ENCODE results near the gene FDX2.
"Not testable (repeated sequence)": the region's sequence is repeated elsewhere in the genome, so short reads cannot be mapped to it uniquely, and the experiment has no call there.

Gene FDX2

DNA sequence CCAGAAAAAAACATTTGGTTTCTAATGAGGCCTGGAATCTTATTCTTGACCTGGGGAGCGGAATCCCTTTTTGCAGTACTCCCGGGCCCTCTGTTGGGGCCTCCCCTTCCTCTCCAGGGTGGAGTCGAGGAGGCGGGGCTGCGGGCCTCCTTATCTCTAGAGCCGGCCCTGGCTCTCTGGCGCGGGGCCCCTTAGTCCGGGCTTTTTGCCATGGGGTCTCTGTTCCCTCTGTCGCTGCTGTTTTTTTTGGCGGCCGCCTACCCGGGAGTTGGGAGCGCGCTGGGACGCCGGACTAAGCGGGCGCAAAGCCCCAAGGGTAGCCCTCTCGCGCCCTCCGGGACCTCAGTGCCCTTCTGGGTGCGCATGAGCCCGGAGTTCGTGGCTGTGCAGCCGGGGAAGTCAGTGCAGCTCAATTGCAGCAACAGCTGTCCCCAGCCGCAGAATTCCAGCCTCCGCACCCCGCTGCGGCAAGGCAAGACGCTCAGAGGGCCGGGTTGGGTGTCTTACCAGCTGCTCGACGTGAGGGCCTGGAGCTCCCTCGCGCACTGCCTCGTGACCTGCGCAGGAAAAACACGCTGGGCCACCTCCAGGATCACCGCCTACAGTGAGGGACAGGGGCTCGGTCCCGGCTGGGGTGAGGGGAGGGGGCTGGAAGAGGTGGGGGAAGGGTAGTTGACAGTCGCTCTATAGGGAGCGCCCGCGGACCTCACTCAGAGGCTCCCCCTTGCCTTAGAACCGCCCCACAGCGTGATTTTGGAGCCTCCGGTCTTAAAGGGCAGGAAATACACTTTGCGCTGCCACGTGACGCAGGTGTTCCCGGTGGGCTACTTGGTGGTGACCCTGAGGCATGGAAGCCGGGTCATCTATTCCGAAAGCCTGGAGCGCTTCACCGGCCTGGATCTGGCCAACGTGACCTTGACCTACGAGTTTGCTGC lies 28.7 kb downstream of the FDX2 start, which contains the start of gene ICAM4:
ICAM4 (plus strand) TSS at position 153 of the 935 bp plus-strand sequence; CDS start at position 211, 58 bp downstream.
- peak within 1 kb of the TSS; percentile 41 for H3K4me3 ChIP-seq (ENCODE audit: low read depth, low read length)
- no peak for DNase-seq (ENCODE audit: low read depth)
- TF ChIP-seq, protein P1, sequence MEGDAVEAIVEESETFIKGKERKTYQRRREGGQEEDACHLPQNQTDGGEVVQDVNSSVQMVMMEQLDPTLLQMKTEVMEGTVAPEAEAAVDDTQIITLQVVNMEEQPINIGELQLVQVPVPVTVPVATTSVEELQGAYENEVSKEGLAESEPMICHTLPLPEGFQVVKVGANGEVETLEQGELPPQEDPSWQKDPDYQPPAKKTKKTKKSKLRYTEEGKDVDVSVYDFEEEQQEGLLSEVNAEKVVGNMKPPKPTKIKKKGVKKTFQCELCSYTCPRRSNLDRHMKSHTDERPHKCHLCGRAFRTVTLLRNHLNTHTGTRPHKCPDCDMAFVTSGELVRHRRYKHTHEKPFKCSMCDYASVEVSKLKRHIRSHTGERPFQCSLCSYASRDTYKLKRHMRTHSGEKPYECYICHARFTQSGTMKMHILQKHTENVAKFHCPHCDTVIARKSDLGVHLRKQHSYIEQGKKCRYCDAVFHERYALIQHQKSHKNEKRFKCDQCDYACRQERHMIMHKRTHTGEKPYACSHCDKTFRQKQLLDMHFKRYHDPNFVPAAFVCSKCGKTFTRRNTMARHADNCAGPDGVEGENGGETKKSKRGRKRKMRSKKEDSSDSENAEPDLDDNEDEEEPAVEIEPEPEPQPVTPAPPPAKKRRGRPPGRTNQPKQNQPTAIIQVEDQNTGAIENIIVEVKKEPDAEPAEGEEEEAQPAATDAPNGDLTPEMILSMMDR (IDR thresholded peaks at IDR 0.05; ENCODE audit: low read depth, low read length, missing control alignments), result no peak

DNA sequence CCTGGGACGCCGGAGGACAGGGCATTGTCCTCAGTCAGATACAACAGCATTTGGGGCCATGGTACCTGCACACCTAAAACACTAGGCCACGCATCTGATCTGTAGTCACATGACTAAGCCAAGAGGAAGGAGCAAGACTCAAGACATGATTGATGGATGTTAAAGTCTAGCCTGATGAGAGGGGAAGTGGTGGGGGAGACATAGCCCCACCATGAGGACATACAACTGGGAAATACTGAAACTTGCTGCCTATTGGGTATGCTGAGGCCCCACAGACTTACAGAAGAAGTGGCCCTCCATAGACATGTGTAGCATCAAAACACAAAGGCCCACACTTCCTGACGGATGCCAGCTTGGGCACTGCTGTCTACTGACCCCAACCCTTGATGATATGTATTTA lies 30.4 kb downstream of the FDX2 start:
- DNase-seq (ENCODE audit: low read depth), result no peak
- TF ChIP-seq, protein P1 (IDR thresholded peaks at IDR 0.05; ENCODE audit: low read depth, low read length, missing control alignments), result no peak
- no peak overlapping the region for H3K4me3 ChIP-seq (ENCODE audit: low read depth, low read length)

DNA sequence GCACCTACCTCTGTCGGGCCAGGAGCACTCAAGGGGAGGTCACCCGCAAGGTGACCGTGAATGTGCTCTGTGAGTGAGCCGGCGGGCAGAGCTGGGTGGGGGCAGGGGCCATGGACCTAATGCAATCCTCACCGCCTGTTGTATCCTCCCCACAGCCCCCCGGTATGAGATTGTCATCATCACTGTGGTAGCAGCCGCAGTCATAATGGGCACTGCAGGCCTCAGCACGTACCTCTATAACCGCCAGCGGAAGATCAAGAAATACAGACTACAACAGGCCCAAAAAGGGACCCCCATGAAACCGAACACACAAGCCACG lies 30.9 kb downstream of the FDX2 start:
- no peak overlapping the region for H3K4me3 ChIP-seq (ENCODE audit: low read depth, low read length)
- no peak for DNase-seq (ENCODE audit: low read depth)
- TF ChIP-seq, protein P1 (IDR thresholded peaks at IDR 0.05; ENCODE audit: low read depth, low read length, missing control alignments), result no peak

DNA sequence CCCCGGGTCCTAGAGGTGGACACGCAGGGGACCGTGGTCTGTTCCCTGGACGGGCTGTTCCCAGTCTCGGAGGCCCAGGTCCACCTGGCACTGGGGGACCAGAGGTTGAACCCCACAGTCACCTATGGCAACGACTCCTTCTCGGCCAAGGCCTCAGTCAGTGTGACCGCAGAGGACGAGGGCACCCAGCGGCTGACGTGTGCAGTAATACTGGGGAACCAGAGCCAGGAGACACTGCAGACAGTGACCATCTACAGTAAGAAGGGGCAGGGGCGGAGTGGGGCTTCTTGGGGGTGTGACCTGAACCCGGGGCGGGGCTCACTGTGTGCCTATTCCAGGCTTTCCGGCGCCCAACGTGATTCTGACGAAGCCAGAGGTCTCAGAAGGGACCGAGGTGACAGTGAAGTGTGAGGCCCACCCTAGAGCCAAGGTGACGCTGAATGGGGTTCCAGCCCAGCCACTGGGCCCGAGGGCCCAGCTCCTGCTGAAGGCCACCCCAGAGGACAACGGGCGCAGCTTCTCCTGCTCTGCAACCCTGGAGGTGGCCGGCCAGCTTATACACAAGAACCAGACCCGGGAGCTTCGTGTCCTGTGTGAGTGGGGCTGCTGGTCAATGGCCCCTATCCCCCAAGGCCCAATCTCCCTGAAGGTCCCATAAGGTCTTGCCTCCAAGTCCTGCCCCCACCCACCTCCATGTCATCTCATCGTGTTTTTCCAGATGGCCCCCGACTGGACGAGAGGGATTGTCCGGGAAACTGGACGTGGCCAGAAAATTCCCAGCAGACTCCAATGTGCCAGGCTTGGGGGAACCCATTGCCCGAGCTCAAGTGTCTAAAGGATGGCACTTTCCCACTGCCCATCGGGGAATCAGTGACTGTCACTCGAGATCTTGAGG lies 31.5 kb downstream of the FDX2 start:
- H3K4me3 ChIP-seq (ENCODE audit: low read depth, low read length), result no peak overlapping the region
- no peak for DNase-seq (ENCODE audit: low read depth)
- TF ChIP-seq, protein P1 (IDR thresholded peaks at IDR 0.05; ENCODE audit: low read depth, low read length, missing control alignments), result no peak

DNA sequence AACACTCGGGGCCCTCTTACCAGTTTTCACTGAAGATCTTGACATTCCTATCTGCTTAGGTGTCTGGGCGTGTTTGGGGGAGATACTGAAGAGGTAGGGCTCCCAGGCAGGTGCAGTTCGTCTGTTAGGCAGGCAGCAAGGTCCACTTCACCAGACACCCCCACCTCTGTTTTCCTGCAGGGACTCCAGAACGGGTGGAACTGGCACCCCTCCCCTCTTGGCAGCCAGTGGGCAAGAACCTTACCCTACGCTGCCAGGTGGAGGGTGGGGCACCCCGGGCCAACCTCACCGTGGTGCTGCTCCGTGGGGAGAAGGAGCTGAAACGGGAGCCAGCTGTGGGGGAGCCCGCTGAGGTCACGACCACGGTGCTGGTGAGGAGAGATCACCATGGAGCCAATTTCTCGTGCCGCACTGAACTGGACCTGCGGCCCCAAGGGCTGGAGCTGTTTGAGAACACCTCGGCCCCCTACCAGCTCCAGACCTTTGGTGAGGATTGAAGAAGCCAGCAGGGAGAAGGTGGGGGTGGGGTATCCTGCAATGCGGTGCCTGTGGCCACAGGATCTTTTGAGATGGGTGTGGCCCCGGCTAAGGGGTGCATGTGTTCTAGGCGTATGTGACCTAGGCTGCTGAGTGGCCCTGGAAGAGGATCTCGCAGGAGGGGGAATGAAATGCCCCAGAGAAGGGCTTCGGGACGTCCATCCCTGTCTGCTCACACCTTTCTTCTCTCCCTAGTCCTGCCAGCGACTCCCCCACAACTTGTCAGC lies 32.3 kb downstream of the FDX2 start:
- TF ChIP-seq, protein P1 (IDR thresholded peaks at IDR 0.05; ENCODE audit: low read depth, low read length, missing control alignments), result no peak
- no peak for DNase-seq (ENCODE audit: low read depth)
- H3K4me3 ChIP-seq (ENCODE audit: low read depth, low read length), result no peak overlapping the region

DNA sequence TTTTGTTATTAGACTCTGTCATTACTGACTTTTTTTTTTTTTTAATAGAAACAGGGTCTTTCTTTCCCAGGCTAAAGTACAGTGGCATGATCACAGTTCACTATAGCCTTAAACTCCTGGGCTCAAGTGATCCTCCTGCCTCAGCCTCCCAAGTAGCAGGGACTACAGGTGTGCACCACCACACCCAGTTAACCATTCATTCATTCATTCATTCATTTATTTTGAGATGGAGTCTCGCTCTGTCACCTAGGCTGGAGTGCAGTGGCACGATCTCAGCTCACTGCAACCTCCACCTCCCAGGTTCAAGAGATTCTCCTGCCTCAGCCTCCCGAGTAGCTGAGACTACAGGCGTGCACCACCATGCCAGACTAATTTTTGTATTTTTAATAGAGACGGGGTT lies 33.8 kb downstream of the FDX2 start:
- not testable (repeated sequence) for DNase-seq (ENCODE audit: low read depth)

More for the DNA sequence above, 33.8 kb downstream of the FDX2 start:
- not testable (repeated sequence) for H3K4me3 ChIP-seq (ENCODE audit: low read depth, low read length)
